GDM1 (cell line): Measurements from ENCODE around the gene HMX2.
"Not testable (repeated sequence)": the region's sequence is repeated elsewhere in the genome, so short reads cannot be mapped to it uniquely, and the experiment has no call there.

Experiments used
- DNase-seq: peaks from one replicate; lab custom pipeline; 2025; lab: John Stamatoyannopoulos, UW

Gene HMX2

GRCh38 chr10:123151737-123152135 is 3.8 kb downstream of the HMX2 start:
- DNase-seq: no peak

DNA sequence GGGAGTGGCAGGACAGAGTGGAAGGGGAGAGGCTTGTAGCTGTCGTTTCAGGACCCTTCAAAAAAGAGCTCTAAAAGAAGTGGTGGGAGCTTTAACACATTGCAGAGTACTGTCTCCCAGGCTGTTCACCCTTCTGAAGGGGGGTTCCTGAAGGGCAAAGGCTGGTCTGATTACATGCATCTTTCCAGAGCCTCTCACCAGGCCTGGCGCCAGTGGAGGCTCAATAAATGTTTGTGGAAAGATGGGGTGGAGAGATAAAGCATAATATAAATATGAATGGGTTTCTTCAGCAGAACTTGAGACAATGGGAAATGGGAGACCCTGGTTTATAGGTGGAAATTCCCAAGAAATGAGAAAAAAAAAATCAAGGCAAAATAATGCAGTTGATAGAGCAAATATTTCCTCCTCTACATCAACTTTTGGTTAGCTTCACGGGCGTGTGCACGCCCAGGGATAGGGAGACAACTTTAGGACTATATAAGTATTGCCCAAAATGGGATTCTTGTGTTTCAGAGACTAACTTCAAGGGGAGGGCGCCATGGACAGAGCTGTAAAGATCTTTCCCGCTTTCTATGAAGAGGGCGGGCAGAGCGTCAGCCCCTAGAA is 5.7 kb downstream of the HMX2 start:
- no peak for DNase-seq

DNA sequence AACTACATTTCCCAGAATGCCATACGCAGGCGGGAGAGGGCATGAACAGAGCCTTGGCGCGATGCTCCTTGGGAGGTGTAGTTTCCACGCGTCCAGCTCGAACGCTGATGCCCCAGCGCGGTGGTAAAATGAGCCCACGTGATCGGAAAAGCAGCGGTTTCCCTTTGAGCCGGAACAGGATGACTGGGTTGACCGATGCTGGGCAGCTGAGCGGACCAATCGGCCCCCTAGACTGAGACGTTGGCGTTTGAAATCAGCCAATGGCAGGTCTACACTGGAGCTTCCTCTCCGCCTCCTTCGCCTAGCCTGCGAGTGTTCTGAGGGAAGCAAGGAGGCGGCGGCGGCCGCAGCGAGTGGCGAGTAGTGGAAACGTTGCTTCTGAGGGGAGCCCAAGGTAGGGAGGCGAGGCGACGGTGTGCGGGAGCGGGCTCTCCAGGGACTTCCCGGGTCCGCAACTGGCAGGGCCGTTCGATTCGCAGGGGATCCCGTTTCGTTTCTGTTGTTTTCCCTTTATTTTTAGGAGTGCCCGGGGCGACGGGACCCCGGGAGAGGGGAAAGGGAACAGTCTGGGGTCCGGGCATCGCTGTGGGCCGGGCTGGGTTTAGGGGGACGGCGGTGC is 6.3 kb downstream of the HMX2 start, which contains the start of gene BUB3:
Gene BUB3 (plus strand): TSS at position 311 of the 619 bp plus-strand sequence. CDS start 516 bp downstream, outside the sequence.
- DNase-seq: peak; percentile 98

- no peak for DNase-seq
Observed at GRCh38 chr10:123154711-123155505, 7.0 kb downstream of the HMX2 start.

DNA sequence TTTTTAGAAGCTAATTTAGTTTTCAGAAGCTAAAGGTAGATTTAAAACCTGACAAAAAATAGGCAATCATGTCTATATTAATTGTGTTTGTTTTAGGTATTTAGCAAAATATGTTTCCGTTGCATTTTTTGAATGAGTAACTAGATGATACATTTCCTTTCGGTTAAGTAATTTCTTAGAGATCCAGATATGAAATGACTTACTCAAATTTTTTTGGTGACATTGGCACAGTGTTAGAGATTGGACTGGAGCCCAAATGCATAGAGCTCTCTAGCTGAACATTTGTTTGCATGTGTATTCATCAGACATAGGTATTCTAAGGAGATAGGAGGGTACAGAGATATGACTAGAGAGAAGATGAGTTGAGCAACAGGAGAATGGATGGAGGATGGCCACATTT is 8.1 kb downstream of the HMX2 start:
- no peak for DNase-seq

DNA sequence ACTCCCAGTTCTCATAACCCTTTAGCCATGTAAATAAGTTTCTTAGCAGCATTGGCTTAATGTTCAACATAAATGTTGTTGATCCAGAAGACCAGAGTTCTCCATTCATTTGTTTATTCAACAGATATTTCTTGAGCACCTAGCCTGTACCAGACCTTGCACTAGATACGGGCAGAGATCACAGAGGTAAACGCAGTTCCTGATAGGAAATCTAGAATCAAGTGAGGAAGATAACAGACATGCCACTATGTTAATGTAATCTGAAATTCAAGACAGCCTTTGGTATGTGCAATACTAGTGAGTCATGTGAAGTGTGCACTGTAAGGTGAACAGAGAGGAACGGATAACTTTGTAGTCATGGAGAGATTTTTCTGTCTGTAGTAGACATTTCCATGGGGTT is 9.3 kb downstream of the HMX2 start:
- DNase-seq: no peak

GRCh38 chr10:123158682-123159081 is 10.7 kb downstream of the HMX2 start:
- no peak for DNase-seq

DNA sequence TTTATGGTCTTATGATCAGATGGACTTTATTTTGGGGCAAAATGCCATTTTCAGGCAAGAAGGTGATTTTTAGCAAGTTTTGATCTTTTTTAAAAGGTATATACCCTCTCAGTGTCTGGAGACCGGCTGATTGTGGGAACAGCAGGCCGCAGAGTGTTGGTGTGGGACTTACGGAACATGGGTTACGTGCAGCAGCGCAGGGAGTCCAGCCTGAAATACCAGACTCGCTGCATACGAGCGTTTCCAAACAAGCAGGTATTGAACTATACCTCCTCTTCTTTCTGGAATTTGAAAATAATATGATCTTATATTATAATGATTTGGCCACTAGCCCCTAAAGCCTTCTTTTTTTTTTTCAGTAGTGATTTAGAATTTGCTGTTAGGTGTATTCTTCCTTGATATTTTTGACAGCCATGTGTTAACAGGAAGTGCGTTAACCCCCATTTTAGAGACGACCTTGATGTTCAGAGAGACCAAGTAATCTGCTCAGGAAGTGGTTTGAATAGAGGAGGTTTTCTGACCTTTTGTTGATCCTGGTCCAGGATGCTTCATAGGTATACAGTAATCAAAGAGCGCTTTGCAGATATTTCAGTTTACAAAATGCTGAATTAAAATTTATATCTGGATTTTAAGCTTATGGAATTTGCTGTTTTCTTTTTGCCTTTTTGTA is 12.5 kb downstream of the HMX2 start:
- DNase-seq: no peak

DNA sequence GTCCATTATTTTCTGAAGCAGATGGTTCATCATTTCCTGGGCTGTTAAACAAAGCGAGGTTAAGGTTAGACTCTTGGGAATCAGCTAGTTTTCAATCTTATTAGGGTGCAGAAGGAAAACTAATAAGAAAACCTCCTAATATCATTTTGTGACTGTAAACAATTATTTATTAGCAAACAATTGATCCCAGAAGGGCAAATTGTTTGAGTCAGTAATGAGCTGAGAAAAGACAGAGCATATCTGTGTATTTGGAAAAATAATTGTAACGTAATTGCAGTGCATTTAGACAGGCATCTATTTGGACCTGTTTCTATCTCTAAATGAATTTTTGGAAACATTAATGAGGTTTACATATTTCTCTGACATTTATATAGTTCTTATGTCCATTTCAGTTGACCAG is 16.4 kb downstream of the HMX2 start:
- DNase-seq: no peak

DNA sequence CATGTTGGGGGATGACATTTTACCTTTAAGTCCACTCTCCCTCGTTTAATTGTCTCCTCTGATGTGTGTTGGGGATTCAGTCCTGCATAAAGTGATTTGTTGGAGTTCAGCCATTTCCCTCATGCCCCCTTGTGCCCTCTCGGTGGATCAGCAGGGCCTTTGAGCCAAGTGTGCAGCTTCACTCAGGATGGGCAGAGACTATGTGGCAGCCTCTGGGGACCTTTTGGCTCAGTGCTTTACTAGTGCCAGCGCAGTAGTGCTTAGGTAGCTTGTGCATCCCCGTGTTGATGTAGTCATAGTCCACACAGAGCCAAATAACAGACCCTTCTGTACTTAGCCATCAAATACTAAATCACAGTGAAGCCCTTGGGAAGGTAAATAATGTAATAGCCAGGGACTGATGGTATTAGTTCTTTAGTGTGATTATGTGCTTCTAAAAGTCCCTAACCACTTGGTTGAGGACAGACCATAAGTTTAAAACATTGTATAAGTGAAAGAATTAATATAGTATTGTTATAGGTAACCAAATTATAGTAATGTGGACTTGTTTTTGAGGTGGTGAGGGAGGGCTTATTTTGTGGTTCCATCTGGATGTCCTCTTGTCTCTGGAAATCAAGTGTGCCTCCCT is 17.6 kb downstream of the HMX2 start:
- no peak for DNase-seq

- DNase-seq: no peak
Observed at GRCh38 chr10:123166618-123167017, 18.7 kb downstream of the HMX2 start.

DNA sequence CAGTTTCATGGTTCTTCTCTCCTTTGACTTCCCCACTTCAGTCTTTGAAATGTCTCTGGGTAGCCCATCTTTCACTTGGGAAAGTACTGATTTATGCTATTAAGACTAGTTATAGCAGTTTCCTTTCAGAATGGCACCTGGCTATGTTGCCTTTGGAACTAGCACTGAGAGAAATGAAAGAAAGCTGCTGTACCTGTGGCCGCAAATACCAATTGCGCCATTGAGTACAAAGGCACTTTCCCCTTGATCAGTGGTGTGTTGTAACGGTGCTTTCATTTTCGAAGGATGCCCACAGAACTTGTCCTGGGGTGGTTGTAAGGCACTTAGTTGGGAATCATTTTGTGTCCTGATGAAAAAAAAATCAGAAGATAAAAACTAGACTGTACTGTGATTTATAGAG is 23.0 kb downstream of the HMX2 start:
- no peak for DNase-seq

GRCh38 chr10:123171616-123172015 is 23.7 kb downstream of the HMX2 start:
- not testable (repeated sequence) for DNase-seq

GRCh38 chr10:123175389-123176387 is 27.8 kb downstream of the HMX2 start:
- no peak for DNase-seq

DNA sequence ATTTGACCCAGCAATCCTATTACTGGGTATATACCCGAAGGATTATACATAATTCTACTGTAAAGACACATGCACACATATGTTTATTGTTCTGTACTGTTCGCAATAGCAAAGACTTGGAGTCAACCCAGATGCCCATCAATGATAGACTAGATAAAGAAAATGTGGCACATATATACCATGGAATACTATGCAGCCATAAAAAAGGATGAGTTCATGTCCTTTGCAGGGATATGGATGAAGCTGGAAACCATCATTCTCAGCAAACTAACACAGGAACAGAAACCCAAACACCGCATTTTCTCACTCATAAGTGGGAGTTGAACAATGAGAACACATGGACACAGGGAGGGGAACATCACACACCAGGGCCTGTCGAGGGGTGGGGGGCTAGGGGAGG is 30.5 kb downstream of the HMX2 start:
- not testable (repeated sequence) for DNase-seq

GRCh38 chr10:123180101-123181090 is 32.5 kb downstream of the HMX2 start:
- DNase-seq: no peak

GRCh38 chr10:123183724-123184123 is 35.8 kb downstream of the HMX2 start:
- DNase-seq: no peak

DNA sequence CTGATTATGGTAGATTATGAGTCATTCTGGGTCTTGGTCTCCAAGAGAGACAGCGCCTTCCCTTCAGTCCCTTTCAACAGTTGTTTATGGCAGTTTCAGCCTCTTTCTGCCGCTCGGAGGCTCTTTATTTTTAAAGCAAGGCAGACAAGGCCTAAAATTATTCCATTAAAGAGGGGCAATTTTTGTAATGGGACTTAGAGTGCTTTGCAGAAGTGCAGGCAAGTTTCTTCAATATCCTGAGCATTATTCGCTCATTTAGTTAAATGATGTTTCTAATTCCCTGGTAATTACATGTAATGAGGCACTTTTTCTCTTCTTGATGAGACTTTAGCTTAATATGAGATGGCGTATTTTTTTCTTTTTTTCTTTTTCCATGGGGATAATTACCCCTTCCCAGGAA is 39.8 kb downstream of the HMX2 start:
- DNase-seq: no peak

DNA sequence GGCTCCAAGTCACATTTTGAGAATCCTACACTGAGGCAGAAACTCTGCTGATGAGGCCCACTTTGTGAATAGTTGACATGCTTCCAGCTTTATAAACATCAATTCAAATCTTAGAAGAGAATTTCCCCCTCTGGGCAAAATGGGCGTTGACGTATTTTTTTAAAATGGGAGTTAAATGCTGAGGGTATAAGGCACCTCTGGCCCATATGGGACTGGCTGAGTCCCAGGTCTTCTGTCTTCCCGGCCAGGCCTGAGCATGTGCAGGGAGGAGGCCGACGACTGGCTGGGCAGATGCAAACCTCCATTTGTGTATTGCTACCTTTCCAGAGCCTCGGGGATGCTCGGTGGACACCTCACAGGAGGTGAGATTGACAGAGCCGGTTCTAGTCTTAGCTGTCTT is 44.0 kb downstream of the HMX2 start:
- no peak for DNase-seq

- no peak for DNase-seq
Observed at GRCh38 chr10:123194056-123194455, 46.1 kb downstream of the HMX2 start.
